ENCODE results near the gene BHLHE23. TPM values are rescaled to one million over a fixed set of nuclear protein-coding genes. Genes with fewer than 3 reads are reported as not detected.

The BHLHE23 gene
- total and polyA plus RNA-seq, 11 donors = not detected

DNA sequence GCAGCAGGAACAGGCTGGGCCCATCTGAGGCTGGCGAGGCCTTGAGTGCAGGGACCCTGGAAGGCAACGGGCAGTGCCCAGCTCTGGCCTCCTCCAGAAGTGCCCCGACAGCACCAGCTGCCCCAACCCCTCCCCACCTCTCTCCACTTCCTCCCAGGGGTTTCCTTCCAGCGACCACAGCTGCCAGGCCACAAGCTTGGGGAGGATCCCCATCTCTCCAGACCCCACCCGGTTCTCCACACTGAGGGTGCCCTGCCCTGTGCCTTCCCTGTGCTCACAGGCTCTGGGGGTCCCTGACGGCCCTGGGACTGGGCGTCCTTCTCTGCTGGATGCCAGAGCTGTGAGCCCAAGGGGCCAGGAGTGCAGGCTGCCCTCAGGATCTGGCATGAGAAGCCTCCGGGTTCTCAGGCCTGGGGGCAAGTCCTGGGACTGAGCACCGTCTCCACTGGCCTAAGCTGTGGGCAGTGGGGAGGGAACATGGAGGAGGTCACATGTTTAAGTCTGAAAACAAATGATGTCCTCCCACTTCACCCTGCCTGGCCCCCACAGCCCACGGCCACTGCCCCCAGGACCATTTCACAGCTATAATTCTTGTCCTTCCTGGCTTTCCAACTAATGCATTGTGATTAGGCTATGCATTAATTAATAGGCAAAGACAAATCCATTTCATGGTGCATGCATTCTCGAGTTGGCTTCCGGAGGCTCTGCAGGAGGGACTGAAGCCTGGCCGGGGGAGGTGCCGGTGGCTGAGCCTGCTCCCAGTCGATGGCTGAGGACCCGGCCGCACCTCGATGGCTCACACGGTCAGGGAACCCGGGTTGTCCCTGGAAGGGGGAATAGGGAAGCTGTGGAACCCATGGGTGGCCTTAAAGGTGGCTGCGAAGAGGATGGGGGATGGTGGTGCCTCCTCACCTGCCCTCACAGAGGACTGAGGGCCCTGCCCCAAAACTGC lies 24.4 kb downstream of the BHLHE23 start:
- Histone ChIP-seq H3K4me1 (peaks cover 0 to 4% (median 0%) of the 10 kb centered on the region in 12 donors), H3K4me3 (no peak overlapping the region), H3K9me3 (no peaks in the 10 kb centered on the region), H3K36me3 (no peaks in the 10 kb centered on the region), H3K27ac (no peak overlapping the region), H3K27me3 (peaks cover 15 to 73% (median 37%) of the 10 kb centered on the region in 9 donors)
- peak in 1 of 4 donors; percentile 30 for ATAC-seq
- no peak for TF ChIP-seq POLR2A (IDR thresholded peaks at IDR 0.05)
- TF ChIP-seq, protein P1, sequence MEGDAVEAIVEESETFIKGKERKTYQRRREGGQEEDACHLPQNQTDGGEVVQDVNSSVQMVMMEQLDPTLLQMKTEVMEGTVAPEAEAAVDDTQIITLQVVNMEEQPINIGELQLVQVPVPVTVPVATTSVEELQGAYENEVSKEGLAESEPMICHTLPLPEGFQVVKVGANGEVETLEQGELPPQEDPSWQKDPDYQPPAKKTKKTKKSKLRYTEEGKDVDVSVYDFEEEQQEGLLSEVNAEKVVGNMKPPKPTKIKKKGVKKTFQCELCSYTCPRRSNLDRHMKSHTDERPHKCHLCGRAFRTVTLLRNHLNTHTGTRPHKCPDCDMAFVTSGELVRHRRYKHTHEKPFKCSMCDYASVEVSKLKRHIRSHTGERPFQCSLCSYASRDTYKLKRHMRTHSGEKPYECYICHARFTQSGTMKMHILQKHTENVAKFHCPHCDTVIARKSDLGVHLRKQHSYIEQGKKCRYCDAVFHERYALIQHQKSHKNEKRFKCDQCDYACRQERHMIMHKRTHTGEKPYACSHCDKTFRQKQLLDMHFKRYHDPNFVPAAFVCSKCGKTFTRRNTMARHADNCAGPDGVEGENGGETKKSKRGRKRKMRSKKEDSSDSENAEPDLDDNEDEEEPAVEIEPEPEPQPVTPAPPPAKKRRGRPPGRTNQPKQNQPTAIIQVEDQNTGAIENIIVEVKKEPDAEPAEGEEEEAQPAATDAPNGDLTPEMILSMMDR (IDR thresholded peaks at IDR 0.05) = no peak
- intact Hi-C loops (cut with DNase I) = no loop called here
- 59 to 64% (median 63%) methylated on average over 19 to 21 of the region's 21 CpGs for WGBS, 4 donors
- DNase-seq = no peak

DNA sequence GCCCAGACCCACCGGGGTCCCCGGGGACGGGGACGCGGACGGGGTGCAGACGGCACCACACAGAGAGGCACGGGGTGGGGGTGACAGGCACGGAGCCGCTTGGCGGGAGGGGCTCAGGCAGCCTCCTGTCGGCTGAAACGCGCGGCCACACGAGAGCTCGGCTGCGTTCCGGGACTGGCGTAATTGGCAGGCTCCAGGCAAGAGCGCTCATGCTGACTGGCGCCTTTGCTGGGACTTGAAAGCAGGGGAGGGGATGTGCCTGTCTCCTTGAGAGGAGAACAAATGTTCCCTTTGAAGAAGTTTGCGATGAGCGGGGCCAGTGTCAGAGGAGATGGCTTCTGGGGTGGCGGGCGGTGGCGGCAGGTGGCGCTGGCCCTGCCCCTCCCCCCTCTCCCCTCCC lies 25.8 kb downstream of the BHLHE23 start:
- Histone ChIP-seq H3K36me3 (no peaks in the 10 kb centered on the region), H3K4me3 (no peak overlapping the region), H3K27me3 (peaks cover 10 to 86% (median 41%) of the 10 kb centered on the region in 9 donors), H3K27ac (no peak overlapping the region), H3K9me3 (no peaks in the 10 kb centered on the region), H3K4me1 (peaks cover 0 to 4% (median 0%) of the 10 kb centered on the region in 12 donors)
- DNase-seq (no peak), ATAC-seq (no peak)
- WGBS, 4 donors = 38 to 55% (median 43%) methylated on average over 25 to 28 of the region's 28 CpGs
- intact Hi-C loops (cut with DNase I) = no loop called here
- no peak for TF ChIP-seq POLR2A (IDR thresholded peaks at IDR 0.05)
- TF ChIP-seq, protein P1 (IDR thresholded peaks at IDR 0.05) = no peak

DNA sequence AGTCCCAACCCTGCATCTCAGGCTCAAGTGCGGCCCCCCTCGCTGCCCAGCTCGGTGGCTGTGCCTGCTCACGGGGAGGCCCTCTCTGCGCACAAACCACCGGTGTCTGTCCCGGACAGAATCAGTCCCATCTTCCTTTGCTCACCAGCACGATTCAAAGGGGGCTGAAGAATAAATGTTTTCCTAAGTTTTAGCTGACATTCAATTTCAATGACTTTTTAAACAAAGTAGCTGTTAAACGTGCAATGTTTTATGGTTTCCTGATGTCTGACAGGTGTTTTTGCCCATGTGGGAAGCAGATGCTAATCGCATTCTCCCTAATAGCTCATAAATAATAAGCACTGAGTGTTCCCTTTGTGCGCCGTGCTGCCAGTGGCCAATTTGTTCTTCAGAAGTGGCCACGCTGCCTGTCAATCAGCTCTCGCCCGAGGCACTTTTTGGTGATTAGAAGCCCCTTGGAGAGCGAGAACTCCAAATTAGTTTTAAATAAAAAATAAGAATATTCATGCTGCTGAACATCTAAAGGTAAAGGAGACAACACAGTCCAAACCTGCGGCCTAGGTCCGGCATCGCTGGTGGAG lies 26.3 kb downstream of the BHLHE23 start:
- Histone ChIP-seq H3K4me1 (no peaks in the 10 kb centered on the region), H3K36me3 (no peaks in the 10 kb centered on the region), H3K27me3 (peaks cover 13 to 86% (median 45%) of the 10 kb centered on the region in 9 donors), H3K27ac (no peak overlapping the region), H3K4me3 (no peak overlapping the region), H3K9me3 (no peaks in the 10 kb centered on the region)
- ATAC-seq = no peak
- intact Hi-C loops (cut with DNase I) = no loop called here
- TF ChIP-seq, protein P1 (IDR thresholded peaks at IDR 0.05) = no peak
- TF ChIP-seq POLR2A (IDR thresholded peaks at IDR 0.05) = no peak
- no peak for DNase-seq
- WGBS, 4 donors = 67 to 79% (median 73%) methylated on average over 17 to 19 of the region's 19 CpGs

DNA sequence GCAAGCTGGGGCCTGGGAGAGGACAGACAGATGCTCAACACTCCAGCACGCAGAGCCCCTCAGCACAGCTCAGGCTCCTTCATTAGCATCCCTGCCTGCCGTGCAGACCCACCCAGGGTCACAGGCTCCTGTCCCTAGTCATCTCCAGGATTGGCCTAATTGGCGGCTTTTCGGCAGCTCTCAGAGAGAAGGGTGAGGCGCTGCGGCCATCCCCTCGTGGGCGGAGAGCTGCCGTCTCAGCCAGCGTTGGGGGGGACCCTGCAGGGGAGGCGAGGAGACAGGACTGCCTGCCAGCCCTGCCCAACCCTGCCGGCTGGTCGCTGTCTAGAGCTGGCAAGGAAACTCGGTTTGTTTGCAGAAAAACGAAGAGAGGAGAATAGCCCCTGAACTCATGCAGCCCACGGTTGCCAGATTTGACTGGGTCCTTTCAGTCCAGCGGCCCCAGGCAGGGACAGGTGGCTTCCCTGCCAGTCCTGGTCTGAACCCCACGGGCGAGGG lies 26.8 kb downstream of the BHLHE23 start:
- Histone ChIP-seq H3K36me3 (no peaks in the 10 kb centered on the region), H3K27ac (no peak overlapping the region), H3K27me3 (peaks cover 18 to 92% (median 50%) of the 10 kb centered on the region in 9 donors), H3K4me3 (no peak overlapping the region), H3K4me1 (no peaks in the 10 kb centered on the region), H3K9me3 (no peaks in the 10 kb centered on the region)
- ATAC-seq = no peak
- intact Hi-C loops (cut with DNase I) = no loop called here
- whole genome bisulfite sequencing, 4 donors = 31 to 54% (median 41%) methylated on average over 7 to 19 of the region's 19 CpGs
- no peak for DNase-seq
- no peak for TF ChIP-seq POLR2A (IDR thresholded peaks at IDR 0.05)
- TF ChIP-seq, protein P1 (IDR thresholded peaks at IDR 0.05) = no peak

All from heart left ventricle (tissue), 16 donors.